Neural crest cell (in vitro differentiated cells): ENCODE data around the gene HMG20A. TPM values are rescaled to one million over a fixed set of nuclear protein-coding genes. Genes with fewer than 3 reads are reported as not detected.
A peak's percentile ranks its signal among the peaks of the same experiment; 100 is the strongest.

Experiments
- DNase-seq: peaks from one replicate; pipeline ENCODE4 v3.0.0; 2021; ENCODE audit warnings: low read depth, mixed read lengths, low spot score
- H3K27ac Mint-ChIP-seq: one replicate; pipeline ENCODE4 v1.8.0; 2021; ENCODE audit warnings: mild to moderate bottlenecking, mixed read lengths; ENCODE audit not compliant: unreplicated experiment
- H3K27me3 Mint-ChIP-seq: 2 replicates; pipeline ENCODE4 v1.8.0; 2021; ENCODE audit warnings: low read depth, mild to moderate bottlenecking, mixed read lengths
- H3K36me3 Mint-ChIP-seq: 2 replicates; pipeline ENCODE4 v1.8.0; 2021; ENCODE audit warnings: low read depth, mild to moderate bottlenecking, mixed read lengths
- H3K4me1 Mint-ChIP-seq: 2 replicates; pipeline ENCODE4 v1.8.0; 2021; ENCODE audit warnings: mixed read lengths
- H3K4me3 Mint-ChIP-seq: one replicate; pipeline ENCODE4 v1.8.0; 2021; ENCODE audit warnings: mild to moderate bottlenecking, mixed read lengths
- H3K9me3 Mint-ChIP-seq: 2 replicates; pipeline ENCODE4 v1.8.0; 2021; ENCODE audit warnings: mixed read lengths
- CTCF ChIP-seq: fragments of 200-600 bp; sonication (generic); conservative IDR thresholded peaks from 2 replicates; pipeline ENCODE4 v1.5.0; 2021; ENCODE audit warnings: antibody characterized with exemption, mild to moderate bottlenecking
- total RNA-seq: library from RNA; stranded (reverse); gene quantifications from 2 replicates; pipeline ENCODE4 v1.2.1, GENCODE V29; 2021

HMG20A gene
- total RNA-seq, 1 donor from 2014 or later: 67.2 TPM

- no peaks in the 10 kb centered on the region for H3K27me3 Mint-ChIP-seq
- DNase-seq: no peak
- no peaks in the 10 kb centered on the region for H3K9me3 Mint-ChIP-seq
- no peak for TF ChIP-seq CTCF
- H3K4me1 Mint-ChIP-seq: peaks cover 59% of the 10 kb centered on the region
- H3K4me3 Mint-ChIP-seq: no peak overlapping the region
- no peaks in the 10 kb centered on the region for H3K36me3 Mint-ChIP-seq
- H3K27ac Mint-ChIP-seq: no peak overlapping the region
Observed at GRCh38 chr15:77504871-77505270, 84.2 kb downstream of the HMG20A start.

- H3K36me3 Mint-ChIP-seq: no peaks in the 10 kb centered on the region
- H3K4me1 Mint-ChIP-seq: peaks cover 63% of the 10 kb centered on the region
- H3K27me3 Mint-ChIP-seq: no peaks in the 10 kb centered on the region
- no peak overlapping the region for H3K4me3 Mint-ChIP-seq
- DNase-seq: no peak
- TF ChIP-seq CTCF: no peak
- H3K27ac Mint-ChIP-seq: no peak overlapping the region
- H3K9me3 Mint-ChIP-seq: no peaks in the 10 kb centered on the region
Observed at GRCh38 chr15:77505556-77505955, 84.9 kb downstream of the HMG20A start.

GRCh38 chr15:77506311-77507142 lies 85.8 kb downstream of the HMG20A start:
- Mint-ChIP-seq H3K27ac (peak overlapping the region; percentile 93), H3K27me3 (no peaks in the 10 kb centered on the region), H3K4me3 (peak overlapping the region; percentile 45), H3K36me3 (peaks cover 1% of the 10 kb centered on the region), H3K4me1 (peaks cover 64% of the 10 kb centered on the region), H3K9me3 (peaks cover under 1% of the 10 kb centered on the region)
- TF ChIP-seq CTCF: no peak
- DNase-seq: peak; percentile 36

- H3K4me1 Mint-ChIP-seq: peaks cover 64% of the 10 kb centered on the region
- TF ChIP-seq CTCF: no peak
- DNase-seq: no peak
- peaks cover 6% of the 10 kb centered on the region for H3K9me3 Mint-ChIP-seq
- H3K36me3 Mint-ChIP-seq: peaks cover 6% of the 10 kb centered on the region
- H3K4me3 Mint-ChIP-seq: peak overlapping the region; percentile 70
- H3K27me3 Mint-ChIP-seq: no peaks in the 10 kb centered on the region
- H3K27ac Mint-ChIP-seq: peak overlapping the region; percentile 81
Observed at GRCh38 chr15:77507143-77507897, 86.6 kb downstream of the HMG20A start.

GRCh38 chr15:77507911-77508310 lies 87.2 kb downstream of the HMG20A start:
- H3K4me1 Mint-ChIP-seq: peaks cover 64% of the 10 kb centered on the region
- DNase-seq: no peak
- H3K27me3 Mint-ChIP-seq: no peaks in the 10 kb centered on the region
- H3K36me3 Mint-ChIP-seq: peaks cover 6% of the 10 kb centered on the region
- peak overlapping the region; percentile 81 for H3K27ac Mint-ChIP-seq
- H3K4me3 Mint-ChIP-seq: peak overlapping the region; percentile 70
- TF ChIP-seq CTCF: no peak
- H3K9me3 Mint-ChIP-seq: peaks cover 6% of the 10 kb centered on the region
